Measurements from ENCODE around the gene MTERF2. TPM values are rescaled to one million over a fixed set of nuclear protein-coding genes. Genes with fewer than 3 reads are reported as not detected.

MTERF2 gene
- total RNA-seq, 1 donor from 2014 or later: 20.4 TPM

GRCh38 chr12:106960443-106960842 is 26.5 kb downstream of the MTERF2 start:
- Mint-ChIP-seq H3K4me1 (peaks cover 24% of the 10 kb centered on the region), H3K4me3 (no peak overlapping the region), H3K27ac (ENCODE audit: unreplicated experiment) (no peak overlapping the region), H3K9me3 (no peaks in the 10 kb centered on the region), H3K27me3 (ENCODE audit: low read depth) (no peaks in the 10 kb centered on the region), H3K36me3 (ENCODE audit: low read depth) (no peaks in the 10 kb centered on the region)
- TF ChIP-seq, protein P1, sequence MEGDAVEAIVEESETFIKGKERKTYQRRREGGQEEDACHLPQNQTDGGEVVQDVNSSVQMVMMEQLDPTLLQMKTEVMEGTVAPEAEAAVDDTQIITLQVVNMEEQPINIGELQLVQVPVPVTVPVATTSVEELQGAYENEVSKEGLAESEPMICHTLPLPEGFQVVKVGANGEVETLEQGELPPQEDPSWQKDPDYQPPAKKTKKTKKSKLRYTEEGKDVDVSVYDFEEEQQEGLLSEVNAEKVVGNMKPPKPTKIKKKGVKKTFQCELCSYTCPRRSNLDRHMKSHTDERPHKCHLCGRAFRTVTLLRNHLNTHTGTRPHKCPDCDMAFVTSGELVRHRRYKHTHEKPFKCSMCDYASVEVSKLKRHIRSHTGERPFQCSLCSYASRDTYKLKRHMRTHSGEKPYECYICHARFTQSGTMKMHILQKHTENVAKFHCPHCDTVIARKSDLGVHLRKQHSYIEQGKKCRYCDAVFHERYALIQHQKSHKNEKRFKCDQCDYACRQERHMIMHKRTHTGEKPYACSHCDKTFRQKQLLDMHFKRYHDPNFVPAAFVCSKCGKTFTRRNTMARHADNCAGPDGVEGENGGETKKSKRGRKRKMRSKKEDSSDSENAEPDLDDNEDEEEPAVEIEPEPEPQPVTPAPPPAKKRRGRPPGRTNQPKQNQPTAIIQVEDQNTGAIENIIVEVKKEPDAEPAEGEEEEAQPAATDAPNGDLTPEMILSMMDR (conservative IDR thresholded peaks at IDR 0.05): no peak
- DNase-seq (ENCODE audit: low read depth, low spot score): no peak

DNA sequence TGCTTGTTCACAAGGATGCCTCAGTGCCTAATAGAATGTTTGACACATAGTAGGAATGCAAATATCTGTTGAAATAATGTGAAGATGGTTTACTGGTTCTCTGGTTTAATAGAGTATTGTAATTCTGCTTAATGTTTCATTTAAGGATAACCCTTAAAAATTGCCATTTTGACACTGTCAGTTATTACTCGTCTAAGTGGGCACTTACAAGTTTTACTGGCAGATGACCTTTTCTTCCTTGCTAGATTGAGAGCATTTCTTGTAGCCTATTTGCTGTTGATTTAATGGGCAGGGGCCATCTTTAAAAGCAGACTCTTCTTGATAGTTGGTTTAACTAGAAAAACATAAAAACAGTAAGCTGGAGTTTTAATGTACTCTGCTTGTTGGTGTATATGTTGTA is 29.4 kb downstream of the MTERF2 start:
- H3K27ac Mint-ChIP-seq (ENCODE audit: unreplicated experiment): no peak overlapping the region
- H3K4me3 Mint-ChIP-seq: peak overlapping the region; percentile 97
- TF ChIP-seq, protein P1 (conservative IDR thresholded peaks at IDR 0.05): no peak
- H3K9me3 Mint-ChIP-seq: no peaks in the 10 kb centered on the region
- DNase-seq (ENCODE audit: low read depth, low spot score): no peak
- peaks cover 25% of the 10 kb centered on the region for H3K4me1 Mint-ChIP-seq
- no peaks in the 10 kb centered on the region for H3K27me3 Mint-ChIP-seq (ENCODE audit: low read depth)
- no peaks in the 10 kb centered on the region for H3K36me3 Mint-ChIP-seq (ENCODE audit: low read depth)

GRCh38 chr12:106956048-106956578 is 30.8 kb downstream of the MTERF2 start:
- peak overlapping the region; percentile 92 for H3K27ac Mint-ChIP-seq (ENCODE audit: unreplicated experiment)
- DNase-seq (ENCODE audit: low read depth, low spot score): no peak
- H3K4me1 Mint-ChIP-seq: peaks cover 21% of the 10 kb centered on the region
- no peaks in the 10 kb centered on the region for H3K27me3 Mint-ChIP-seq (ENCODE audit: low read depth)
- no peaks in the 10 kb centered on the region for H3K9me3 Mint-ChIP-seq
- H3K36me3 Mint-ChIP-seq (ENCODE audit: low read depth): peaks cover 2% of the 10 kb centered on the region
- H3K4me3 Mint-ChIP-seq: peak overlapping the region; percentile 97
- TF ChIP-seq, protein P1 (conservative IDR thresholded peaks at IDR 0.05): no peak

GRCh38 chr12:106955377-106956047 is 31.4 kb downstream of the MTERF2 start, which contains the start of gene TMEM263:
TSS of gene TMEM263 (plus strand) at chr12:106955907. CDS start at chr12:106967117, 11,210 bp downstream.
- peak within 1 kb of the TSS; percentile 92 for H3K27ac Mint-ChIP-seq (ENCODE audit: unreplicated experiment)
- peak; percentile 96 for DNase-seq (ENCODE audit: low read depth, low spot score)
- TF ChIP-seq, protein P1 (conservative IDR thresholded peaks at IDR 0.05): no peak
- H3K4me3 Mint-ChIP-seq: peak within 1 kb of the TSS; percentile 97
- H3K4me1 Mint-ChIP-seq: peaks cover 21% of the 10 kb centered on the region
- no peaks in the 10 kb centered on the region for H3K27me3 Mint-ChIP-seq (ENCODE audit: low read depth)
- H3K9me3 Mint-ChIP-seq: no peaks in the 10 kb centered on the region
- H3K36me3 Mint-ChIP-seq (ENCODE audit: low read depth): peaks cover 2% of the 10 kb centered on the region

- TF ChIP-seq, protein P1 (conservative IDR thresholded peaks at IDR 0.05): no peak
- no peaks in the 10 kb centered on the region for H3K27me3 Mint-ChIP-seq (ENCODE audit: low read depth)
Observed at GRCh38 chr12:106954462-106955376, 32.2 kb downstream of the MTERF2 start.

More at GRCh38 chr12:106954462-106955376, 32.2 kb downstream of the MTERF2 start:
- Mint-ChIP-seq H3K4me1 (peaks cover 21% of the 10 kb centered on the region), H3K27ac (ENCODE audit: unreplicated experiment) (peak overlapping the region; percentile 54), H3K36me3 (ENCODE audit: low read depth) (peaks cover 2% of the 10 kb centered on the region), H3K4me3 (peak overlapping the region; percentile 95), H3K9me3 (no peaks in the 10 kb centered on the region)
- DNase-seq (ENCODE audit: low read depth, low spot score): peak; percentile 6
